H7 (cell line): ENCODE results near the gene S100P. TPM values are rescaled to one million over a fixed set of nuclear protein-coding genes. Genes with fewer than 3 reads are reported as not detected.
"Not testable (repeated sequence)": the region's sequence is repeated elsewhere in the genome, so short reads cannot be mapped to it uniquely, and the experiment has no call there.

Source experiments
- DNase-seq: peaks from one replicate; pipeline ENCODE4 v3.0.0; 2012
- H3K27me3 ChIP-seq: 2 replicates; pipeline ENCODE4 v1.6.0; 2011; ENCODE audit warnings: mild to moderate bottlenecking, low read length; ENCODE audit not compliant: control insufficient read depth, insufficient read depth
- H3K36me3 ChIP-seq: replicated peaks from 2 replicates; pipeline ENCODE4 v1.5.1; 2011; ENCODE audit warnings: low read length; ENCODE audit not compliant: control insufficient read depth, insufficient read depth
- H3K4me3 ChIP-seq: 2 replicates; pipeline ENCODE4 v1.5.1; 2011; ENCODE audit warnings: low read depth, mild to moderate bottlenecking, control low read depth, low read length, moderate library complexity; ENCODE audit not compliant: insufficient read depth
- total RNA-seq: library from RNA; depleted of rRNA; stranded (reverse); fragments of >200 nt; shearing (Covaris generic); gene quantifications from 2 replicates; pipeline ENCODE4 v1.2.3, GENCODE V29; 2014

Gene S100P
- total RNA-seq, 1 experiment from 2014 or later = not detected

- DNase-seq = peak; percentile 25
- Histone ChIP-seq H3K36me3 (no peaks in the 10 kb centered on the region), H3K27me3 (no peaks in the 10 kb centered on the region), H3K4me3 (no peak overlapping the region)
Measured at GRCh38 chr4:6718932-6719610, 25.4 kb downstream of the S100P start.

- Histone ChIP-seq H3K4me3 (no peak overlapping the region), H3K36me3 (no peaks in the 10 kb centered on the region), H3K27me3 (no peaks in the 10 kb centered on the region)
- DNase-seq = peak; percentile 26
Measured at GRCh38 chr4:6719611-6720179, 26.0 kb downstream of the S100P start.

GRCh38 chr4:6720202-6720699, 26.6 kb downstream of the S100P start:
- Histone ChIP-seq H3K36me3 (no peaks in the 10 kb centered on the region), H3K4me3 (no peak overlapping the region), H3K27me3 (no peaks in the 10 kb centered on the region)
- peak; percentile 97 for DNase-seq

GRCh38 chr4:6721121-6721520, 27.4 kb downstream of the S100P start:
- H3K36me3 ChIP-seq = no peaks in the 10 kb centered on the region
- peak; percentile 30 for DNase-seq
- no peak overlapping the region for H3K4me3 ChIP-seq
- H3K27me3 ChIP-seq = no peaks in the 10 kb centered on the region

- H3K36me3 ChIP-seq = no peaks in the 10 kb centered on the region
- no peaks in the 10 kb centered on the region for H3K27me3 ChIP-seq
- H3K4me3 ChIP-seq = no peak overlapping the region
- no peak for DNase-seq
Measured at GRCh38 chr4:6722891-6723290, 29.2 kb downstream of the S100P start.

- no peak for DNase-seq
- no peak overlapping the region for H3K4me3 ChIP-seq
- no peaks in the 10 kb centered on the region for H3K36me3 ChIP-seq
- H3K27me3 ChIP-seq = no peaks in the 10 kb centered on the region
Measured at GRCh38 chr4:6723851-6724250, 30.2 kb downstream of the S100P start.

GRCh38 chr4:6724421-6725111, 30.9 kb downstream of the S100P start:
- no peaks in the 10 kb centered on the region for H3K27me3 ChIP-seq
- peak; percentile 41 for DNase-seq
- no peaks in the 10 kb centered on the region for H3K36me3 ChIP-seq
- H3K4me3 ChIP-seq = no peak overlapping the region

- not testable (repeated sequence) for DNase-seq, H3K27me3 ChIP-seq, H3K4me3 ChIP-seq, H3K36me3 ChIP-seq
Measured at GRCh38 chr4:6725427-6725961, 31.8 kb downstream of the S100P start.

GRCh38 chr4:6727081-6727942, 33.6 kb downstream of the S100P start:
- H3K27me3 ChIP-seq = no peaks in the 10 kb centered on the region
- no peaks in the 10 kb centered on the region for H3K36me3 ChIP-seq
- peak; percentile 77 for DNase-seq
- H3K4me3 ChIP-seq = no peak overlapping the region

- Histone ChIP-seq H3K4me3 (no peak overlapping the region), H3K27me3 (no peaks in the 10 kb centered on the region), H3K36me3 (no peaks in the 10 kb centered on the region)
- DNase-seq = no peak
Measured at GRCh38 chr4:6727943-6728250, 34.2 kb downstream of the S100P start.

- peak; percentile 49 for DNase-seq
- no peaks in the 10 kb centered on the region for H3K27me3 ChIP-seq
- H3K36me3 ChIP-seq = no peaks in the 10 kb centered on the region
- H3K4me3 ChIP-seq = no peak overlapping the region
Measured at GRCh38 chr4:6728320-6729029, 34.8 kb downstream of the S100P start.

GRCh38 chr4:6730603-6731317, 37.1 kb downstream of the S100P start:
- Histone ChIP-seq H3K27me3 (no peaks in the 10 kb centered on the region), H3K4me3 (no peak overlapping the region), H3K36me3 (no peaks in the 10 kb centered on the region)
- DNase-seq = peak; percentile 53

- H3K36me3 ChIP-seq = no peaks in the 10 kb centered on the region
- no peak for DNase-seq
- no peak overlapping the region for H3K4me3 ChIP-seq
- no peaks in the 10 kb centered on the region for H3K27me3 ChIP-seq
Measured at GRCh38 chr4:6731318-6731675, 37.6 kb downstream of the S100P start.
